ENCODE data around the gene OSBP2. TPM values are rescaled to one million over a fixed set of nuclear protein-coding genes. Genes with fewer than 3 reads are reported as not detected.
A peak's percentile ranks its signal among the peaks of the same experiment; 100 is the strongest.

Gene OSBP2
- polyA plus RNA-seq, 1 donor (not counting 4 experiments of a cell fraction or from before 2014, with no cell fraction given): 3.0 TPM

- Histone ChIP-seq H3K27me3 (ENCODE audit: control insufficient read depth, extremely low read depth, insufficient read depth, low read length) (no peaks in the 10 kb centered on the region), H3K9me1 (ENCODE audit: control insufficient read depth, extremely low read depth, insufficient read depth, low read length) (no peaks in the 10 kb centered on the region), H3K36me3 (ENCODE audit: control insufficient read depth in 2 of 2, extremely low read depth in 1 of 2, insufficient read depth in 2 of 2, low read length in 2 of 2) (peaks cover 29 to 36% of the 10 kb centered on the region in 2 experiments), H3K9me3 (ENCODE audit: control insufficient read depth, low read depth, low read length) (no peaks in the 10 kb centered on the region), H3K79me2 (ENCODE audit: control insufficient read depth, insufficient read depth, low read length) (no peaks in the 10 kb centered on the region), H3K4me1 (ENCODE audit: control insufficient read depth, extremely low read depth, insufficient read depth, low read length) (peaks cover 38% of the 10 kb centered on the region), H3K4me3 (ENCODE audit: control insufficient read depth in 2 of 3, extremely low read depth in 1 of 3, insufficient read depth in 2 of 3, low read depth in 1 of 3, low read length in 3 of 3) (no peak overlapping the region), H2AFZ (ENCODE audit: control insufficient read depth, low read length) (no peak overlapping the region), H4K20me1 (ENCODE audit: control insufficient read depth, extremely low read depth, insufficient read depth, low read length) (no peaks in the 10 kb centered on the region), H3K9ac (ENCODE audit: control insufficient read depth, extremely low read depth, insufficient read depth, low read length) (no peak overlapping the region), H3K27ac (ENCODE audit: control insufficient read depth, insufficient read depth, low read length) (peak overlapping the region; percentile 65), H3K4me2 (ENCODE audit: control insufficient read depth, extremely low read depth, insufficient read depth, low read depth, low read length) (no peak overlapping the region)
- no peak for DNase-seq (ENCODE audit: low read depth, low spot score)
- no peak for FAIRE-seq
- dilution Hi-C loops (cut with MboI; ENCODE audit: extremely low pct_ligation_motif_present, low sequenced_read_pairs): no loop called here
- TF ChIP-seq, protein P1, sequence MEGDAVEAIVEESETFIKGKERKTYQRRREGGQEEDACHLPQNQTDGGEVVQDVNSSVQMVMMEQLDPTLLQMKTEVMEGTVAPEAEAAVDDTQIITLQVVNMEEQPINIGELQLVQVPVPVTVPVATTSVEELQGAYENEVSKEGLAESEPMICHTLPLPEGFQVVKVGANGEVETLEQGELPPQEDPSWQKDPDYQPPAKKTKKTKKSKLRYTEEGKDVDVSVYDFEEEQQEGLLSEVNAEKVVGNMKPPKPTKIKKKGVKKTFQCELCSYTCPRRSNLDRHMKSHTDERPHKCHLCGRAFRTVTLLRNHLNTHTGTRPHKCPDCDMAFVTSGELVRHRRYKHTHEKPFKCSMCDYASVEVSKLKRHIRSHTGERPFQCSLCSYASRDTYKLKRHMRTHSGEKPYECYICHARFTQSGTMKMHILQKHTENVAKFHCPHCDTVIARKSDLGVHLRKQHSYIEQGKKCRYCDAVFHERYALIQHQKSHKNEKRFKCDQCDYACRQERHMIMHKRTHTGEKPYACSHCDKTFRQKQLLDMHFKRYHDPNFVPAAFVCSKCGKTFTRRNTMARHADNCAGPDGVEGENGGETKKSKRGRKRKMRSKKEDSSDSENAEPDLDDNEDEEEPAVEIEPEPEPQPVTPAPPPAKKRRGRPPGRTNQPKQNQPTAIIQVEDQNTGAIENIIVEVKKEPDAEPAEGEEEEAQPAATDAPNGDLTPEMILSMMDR (optimal IDR thresholded peaks at IDR 0.05 in 1 of 3, IDR thresholded peaks at IDR 0.05 in 1 of 3, conservative IDR thresholded peaks at IDR 0.05 in 1 of 3; ENCODE audit: extremely low read depth in 1 of 3, insufficient read depth in 2 of 3, low read length in 3 of 3): no peak
- TF ChIP-seq EZH2 (IDR thresholded peaks at IDR 0.05; ENCODE audit: low read length): no peak
Measured at GRCh38 chr22:30944986-30945385, 250.3 kb downstream of the OSBP2 start.

DNA sequence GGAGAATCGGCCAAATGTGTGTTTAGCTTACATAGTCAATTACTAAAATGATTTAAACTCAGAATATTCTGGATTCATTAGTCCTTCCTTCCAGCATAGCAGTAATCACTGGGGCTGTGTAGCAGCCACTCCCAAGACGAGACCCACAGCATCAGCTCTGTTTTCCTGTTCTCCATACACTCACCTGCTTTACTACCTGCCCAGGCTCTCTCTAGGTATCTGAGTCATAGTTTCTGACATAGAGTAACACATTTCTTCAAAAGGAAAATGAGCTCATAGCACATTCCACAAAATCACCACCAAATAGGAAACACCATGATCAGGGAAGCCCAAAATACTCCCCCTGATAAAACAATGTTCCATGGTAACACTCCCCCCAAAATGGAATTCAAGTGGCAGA is 251.0 kb downstream of the OSBP2 start:
- FAIRE-seq (peak; percentile 96), DNase-seq (ENCODE audit: low read depth, low spot score) (no peak)
- no peaks in the 10 kb centered on the region for H3K9me1 ChIP-seq (ENCODE audit: control insufficient read depth, extremely low read depth, insufficient read depth, low read length)
- TF ChIP-seq, protein P1 (optimal IDR thresholded peaks at IDR 0.05 in 1 of 3, IDR thresholded peaks at IDR 0.05 in 1 of 3, conservative IDR thresholded peaks at IDR 0.05 in 1 of 3; ENCODE audit: extremely low read depth in 1 of 3, insufficient read depth in 2 of 3, low read length in 3 of 3): no peak
- TF ChIP-seq EZH2 (IDR thresholded peaks at IDR 0.05; ENCODE audit: low read length): no peak
- H3K36me3 ChIP-seq (ENCODE audit: control insufficient read depth in 2 of 2, extremely low read depth in 1 of 2, insufficient read depth in 2 of 2, low read length in 2 of 2): peaks cover 23 to 33% of the 10 kb centered on the region in 2 experiments
- H3K9ac ChIP-seq (ENCODE audit: control insufficient read depth, extremely low read depth, insufficient read depth, low read length): peak overlapping the region; percentile 17
- peaks cover 38% of the 10 kb centered on the region for H3K4me1 ChIP-seq (ENCODE audit: control insufficient read depth, extremely low read depth, insufficient read depth, low read length)
- dilution Hi-C loops (cut with MboI; ENCODE audit: extremely low pct_ligation_motif_present, low sequenced_read_pairs): no loop called here
- H3K4me3 ChIP-seq (ENCODE audit: control insufficient read depth in 2 of 3, extremely low read depth in 1 of 3, insufficient read depth in 2 of 3, low read depth in 1 of 3, low read length in 3 of 3): no peak overlapping the region
- no peak overlapping the region for H2AFZ ChIP-seq (ENCODE audit: control insufficient read depth, low read length)
- H3K4me2 ChIP-seq (ENCODE audit: control insufficient read depth, extremely low read depth, insufficient read depth, low read depth, low read length): peak overlapping the region; percentile 25
- no peaks in the 10 kb centered on the region for H3K9me3 ChIP-seq (ENCODE audit: control insufficient read depth, low read depth, low read length)
- H4K20me1 ChIP-seq (ENCODE audit: control insufficient read depth, extremely low read depth, insufficient read depth, low read length): no peaks in the 10 kb centered on the region
- no peaks in the 10 kb centered on the region for H3K79me2 ChIP-seq (ENCODE audit: control insufficient read depth, insufficient read depth, low read length)
- peak overlapping the region; percentile 65 for H3K27ac ChIP-seq (ENCODE audit: control insufficient read depth, insufficient read depth, low read length)
- H3K27me3 ChIP-seq (ENCODE audit: control insufficient read depth, extremely low read depth, insufficient read depth, low read length): no peaks in the 10 kb centered on the region

Data from keratinocyte (primary cell).